ENCODE data around the gene PLXNA3.

GRCh38 chrX:154476821-154477220, 18.7 kb downstream of the PLXNA3 start:
- no peak for TF ChIP-seq CTCF (IDR thresholded peaks at IDR 0.05; ENCODE audit: low read length)
- TF ChIP-seq EZH2phosphoT487 (IDR thresholded peaks at IDR 0.05; ENCODE audit: low read length) = no peak
